Neural cell (in vitro differentiated cells): Measurements from ENCODE around the gene RAB3C.

Experiments used
- CTCF ChIP-seq: fragments of 450-650 bp; IDR thresholded peaks from 2 replicates; pipeline ENCODE4 v1.5.1; 2014; ENCODE audit warnings: antibody characterized with exemption, mild to moderate bottlenecking, moderate library complexity; ENCODE audit not compliant: poor library complexity, severe bottlenecking
- EP300 ChIP-seq: fragments of 450-650 bp; conservative IDR thresholded peaks from 2 replicates; pipeline ENCODE4 v1.6.1; 2014; ENCODE audit warnings: antibody characterized with exemption, mild to moderate bottlenecking, moderate library complexity; ENCODE audit not compliant: poor library complexity, severe bottlenecking
- EZH2 ChIP-seq: fragments of 200-600, 300-800 bp; shearing (Covaris generic), sonication (generic); IDR thresholded peaks from 2 replicates; pipeline ENCODE4 v1.6.1; 2014; ENCODE audit warnings: antibody characterized with exemption, low read length, borderline replicate concordance, mild to moderate bottlenecking; ENCODE audit not compliant: insufficient read depth, poor library complexity, severe bottlenecking
- MXI1 ChIP-seq: fragments of 450-650 bp; conservative IDR thresholded peaks from 2 replicates; pipeline ENCODE4 v1.6.1; 2014; ENCODE audit warnings: antibody characterized with exemption, mild to moderate bottlenecking; ENCODE audit not compliant: poor library complexity, severe bottlenecking
- POLR2AphosphoS5 ChIP-seq: IDR thresholded peaks from 2 replicates; pipeline ENCODE4 v1.6.1; 2012
- REST ChIP-seq: IDR thresholded peaks from 2 replicates; pipeline ENCODE4 v1.6.1; 2012; ENCODE audit warnings: borderline replicate concordance
- TAF1 ChIP-seq: IDR thresholded peaks from 2 replicates; pipeline ENCODE4 v1.6.1; 2012; ENCODE audit warnings: low read depth

GRCh38 chr5:58774937-58775336 is 192.1 kb downstream of the RAB3C start:
- TF ChIP-seq CTCF (no peak), EZH2 (no peak), POLR2AphosphoS5 (no peak), REST (no peak), TAF1 (no peak), EP300 (no peak), MXI1 (no peak)
